Mesenchymal stem cell (in vitro differentiated cells and primary cell): ENCODE results near the gene ERAL1. TPM values are rescaled to one million over a fixed set of nuclear protein-coding genes. Genes with fewer than 3 reads are reported as not detected.

Source experiments
- DNase-seq: peaks from one replicate; pipeline ENCODE4 v3.0.0-alpha.2; 2013
- H2AFZ ChIP-seq: one replicate; pipeline ENCODE4 v1.6.1; 2013; ENCODE audit warnings: low read depth, mild to moderate bottlenecking, control low read depth, inconsistent platforms, low read length, moderate library complexity
- H2AK5ac ChIP-seq: 2 replicates; pipeline ENCODE4 v1.6.1; 2013; ENCODE audit warnings: low read length, moderate library complexity, mild to moderate bottlenecking, inconsistent platforms; ENCODE audit not compliant: severe bottlenecking
- H2BK120ac ChIP-seq: one replicate; pipeline ENCODE4 v1.6.1; 2013; ENCODE audit warnings: low read depth, mild to moderate bottlenecking, inconsistent platforms, low read length, moderate library complexity
- H2BK12ac ChIP-seq, 2 experiments: one replicate each; pipeline ENCODE4 v1.6.1; 2013; ENCODE audit warnings: inconsistent platforms in 2 of 2, low read length in 2 of 2, mild to moderate bottlenecking in 2 of 2, moderate library complexity in 2 of 2, control low read depth in 1 of 2
- H2BK15ac ChIP-seq: one replicate; pipeline ENCODE4 v1.6.1; 2013; ENCODE audit warnings: mild to moderate bottlenecking, low read depth, inconsistent platforms; ENCODE audit not compliant: poor library complexity, severe bottlenecking
- H2BK5ac ChIP-seq: 2 replicates; pipeline ENCODE4 v1.6.1; 2013; ENCODE audit warnings: low read depth, mild to moderate bottlenecking, low read length, control low read depth, inconsistent platforms; ENCODE audit not compliant: poor library complexity, severe bottlenecking
- H3K14ac ChIP-seq, 2 experiments: one replicate each; pipeline ENCODE4 v1.6.1; 2013; ENCODE audit warnings: inconsistent platforms in 2 of 2, low read length in 2 of 2, control low read depth in 1 of 2, mild to moderate bottlenecking in 1 of 2, moderate library complexity in 1 of 2
- H3K18ac ChIP-seq, 2 experiments: one replicate each; pipeline ENCODE4 v1.6.1; 2013; ENCODE audit warnings: inconsistent platforms in 2 of 2, low read length in 2 of 2, control low read depth in 1 of 2, low read depth in 1 of 2, mild to moderate bottlenecking in 1 of 2
- H3K23ac ChIP-seq, 2 experiments: one replicate each; pipeline ENCODE4 v1.6.1; 2013; ENCODE audit warnings: inconsistent platforms in 2 of 2, low read length in 2 of 2, mild to moderate bottlenecking in 2 of 2, moderate library complexity in 2 of 2, control low read depth in 1 of 2
- H3K27ac ChIP-seq: 2 replicates; pipeline ENCODE4 v1.5.1; 2013; ENCODE audit warnings: mild to moderate bottlenecking, moderate library complexity, low read length, control low read depth, inconsistent platforms; ENCODE audit not compliant: poor library complexity, severe bottlenecking
- H3K27me3 ChIP-seq, 2 experiments: 2 replicates each; pipeline versions ENCODE4 v1.6.1 to v1.7.0; 2013; ENCODE audit warnings: low read length in 2 of 2, mild to moderate bottlenecking in 2 of 2, moderate library complexity in 2 of 2, control low read depth in 1 of 2, inconsistent platforms in 1 of 2; ENCODE audit not compliant: control insufficient read depth in 1 of 2, insufficient read depth in 1 of 2
- H3K36me3 ChIP-seq, 2 experiments: 2 replicates each; pipeline versions ENCODE4 v1.6.1 to v1.7.0; 2013; ENCODE audit warnings: low read length in 2 of 2, control low read depth in 1 of 2, inconsistent platforms in 1 of 2, low read depth in 1 of 2, mild to moderate bottlenecking in 1 of 2; ENCODE audit not compliant: insufficient read depth in 2 of 2, control insufficient read depth in 1 of 2
- H3K4ac ChIP-seq, 2 experiments: one replicate each; pipeline ENCODE4 v1.6.1; 2013; ENCODE audit warnings: inconsistent platforms in 2 of 2, low read length in 2 of 2, mild to moderate bottlenecking in 2 of 2, moderate library complexity in 2 of 2, control low read depth in 1 of 2, low read depth in 1 of 2
- H3K4me1 ChIP-seq: 2 replicates; pipeline ENCODE4 v1.6.1; 2013; ENCODE audit warnings: low read depth, low read length, control low read depth; ENCODE audit not compliant: control insufficient read depth, insufficient read depth
- H3K4me2 ChIP-seq: 2 replicates; pipeline ENCODE4 v1.6.1; 2013; ENCODE audit warnings: low read length, mild to moderate bottlenecking, inconsistent platforms; ENCODE audit not compliant: poor library complexity, severe bottlenecking
- H3K4me3 ChIP-seq, 2 experiments: 2 replicates each; pipeline versions ENCODE4 v1.5.1 to v1.7.0; 2013; ENCODE audit warnings: low read length in 2 of 2, mild to moderate bottlenecking in 2 of 2, control low read depth in 1 of 2, low read depth in 1 of 2; ENCODE audit not compliant: insufficient read depth in 1 of 2
- H3K79me1 ChIP-seq: replicated peaks from 2 replicates; pipeline ENCODE4 v1.6.1; 2013; ENCODE audit warnings: mild to moderate bottlenecking, control low read depth, low read length, inconsistent platforms; ENCODE audit not compliant: poor library complexity, severe bottlenecking
- H3K9ac ChIP-seq: 2 replicates; pipeline ENCODE4 v1.7.0; 2013; ENCODE audit warnings: mild to moderate bottlenecking, low read length, moderate library complexity
- H3K9me3 ChIP-seq: 2 replicates; pipeline ENCODE4 v1.7.0; 2013; ENCODE audit warnings: mild to moderate bottlenecking, low read length; ENCODE audit not compliant: control insufficient read depth
- H4K8ac ChIP-seq: one replicate; pipeline ENCODE4 v1.6.1; 2013; ENCODE audit warnings: inconsistent platforms, mild to moderate bottlenecking, low read length, moderate library complexity
- H4K91ac ChIP-seq: one replicate; pipeline ENCODE4 v1.6.1; 2013; ENCODE audit warnings: mild to moderate bottlenecking, low read length, inconsistent platforms
- WGBS: methylation state at CpG from one replicate; pipeline ENCODE4 v1.1.7; 2013; ENCODE audit warnings: mixed read lengths; 5-methylcytosine and 5-hydroxymethylcytosine counted together
- polyA plus RNA-seq, 2 experiments: library from polyadenylated mRNA; stranded (reverse); fragments of 200-250 nt; gene quantifications; one replicate each; pipeline ENCODE4 v1.2.3, GENCODE V29; 2013

Gene ERAL1
- polyA plus RNA-seq (2013, experiment 1 of 2) = 25.6 TPM
- 25.3 TPM for polyA plus RNA-seq (2013, experiment 2 of 2)

DNA sequence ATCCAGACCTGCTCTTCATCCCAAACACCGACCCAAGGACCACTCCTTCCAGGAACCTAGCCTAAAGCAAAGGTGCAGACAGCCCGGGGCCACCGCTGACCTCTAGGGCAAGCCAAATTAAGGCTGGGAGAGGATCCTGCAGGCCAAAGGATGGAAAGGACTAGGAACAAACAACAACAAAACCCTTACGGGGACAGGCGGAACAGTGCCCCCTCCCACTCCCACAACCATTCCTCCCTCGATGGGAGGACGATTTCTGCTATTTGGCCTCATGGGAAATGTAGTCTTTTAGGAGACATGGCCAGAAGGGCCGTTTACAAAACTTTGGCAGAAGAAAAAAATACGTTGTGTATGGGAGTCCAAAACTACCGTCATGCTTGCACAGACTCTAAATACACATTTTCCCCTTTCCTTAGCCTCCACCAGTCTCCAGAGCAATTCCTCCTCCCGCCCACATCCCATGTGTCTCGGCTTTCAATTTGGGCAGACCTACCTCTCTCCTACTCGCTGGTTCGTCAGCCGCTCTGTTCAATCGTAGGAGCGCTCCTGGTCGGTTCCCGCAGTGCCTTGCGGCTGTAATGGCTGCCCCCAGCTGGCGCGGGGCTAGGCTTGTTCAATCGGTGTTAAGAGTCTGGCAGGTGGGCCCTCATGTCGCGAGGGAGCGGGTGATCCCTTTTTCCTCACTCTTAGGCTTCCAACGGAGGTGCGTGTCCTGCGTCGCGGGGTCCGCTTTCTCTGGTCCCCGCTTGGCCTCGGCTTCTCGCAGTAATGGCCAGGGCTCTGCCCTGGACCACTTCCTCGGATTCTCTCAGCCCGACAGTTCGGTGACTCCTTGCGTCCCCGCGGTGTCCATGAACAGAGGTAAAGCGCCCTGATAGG lies at the start of gene ERAL1:
ERAL1 (plus strand) TSS at position 560 of the 879 bp plus-strand sequence; CDS start at position 579, 19 bp downstream.
- peak within 1 kb of the TSS in 1 of 2 experiments; percentile 34 for H2BK12ac ChIP-seq
- no peak within 1 kb of the TSS for H2BK5ac ChIP-seq
- H2AK5ac ChIP-seq = no peak within 1 kb of the TSS
- H3K14ac ChIP-seq = peak within 1 kb of the TSS in 1 of 2 experiments; percentile 2
- no peak within 1 kb of the TSS for H2BK15ac ChIP-seq
- peak within 1 kb of the TSS; percentile 95 for H3K4me2 ChIP-seq
- peak within 1 kb of the TSS; percentile 74 for H4K91ac ChIP-seq
- peak within 1 kb of the TSS; percentile 90 for H4K8ac ChIP-seq
- H3K27me3 ChIP-seq = no peaks in the 10 kb centered on the region
- H3K79me1 ChIP-seq = peaks cover 11% of the 10 kb centered on the region
- no peak within 1 kb of the TSS for H3K23ac ChIP-seq
- H3K18ac ChIP-seq = peak within 1 kb of the TSS; percentile 45 to 96
- peak within 1 kb of the TSS; percentile 68 to 82 for H3K4ac ChIP-seq
- H3K9ac ChIP-seq = peak within 1 kb of the TSS; percentile 96
- peaks cover 4% of the 10 kb centered on the region for H3K4me1 ChIP-seq
- 3% methylated on average over 37 of the region's 42 CpGs for WGBS
- H2AFZ ChIP-seq = peak within 1 kb of the TSS; percentile 100
- H3K9me3 ChIP-seq = no peaks in the 10 kb centered on the region
- H2BK120ac ChIP-seq = no peak within 1 kb of the TSS
- peak within 1 kb of the TSS; percentile 67 to 95 for H3K4me3 ChIP-seq
- H3K27ac ChIP-seq = peak within 1 kb of the TSS; percentile 6
- peaks cover 18 to 21% of the 10 kb centered on the region in 2 experiments for H3K36me3 ChIP-seq
- peak; percentile 92 for DNase-seq

GRCh38 chr17:28807925-28808634 lies 46.7 kb upstream of the ERAL1 start:
- Histone ChIP-seq H2BK5ac (peak overlapping the region; percentile 31), H4K91ac (no peak overlapping the region), H4K8ac (no peak overlapping the region), H3K4me1 (peaks cover 9% of the 10 kb centered on the region), H3K4me3 (peak overlapping the region in 1 of 2 experiments; percentile 55), H3K23ac (no peak overlapping the region), H3K9me3 (no peaks in the 10 kb centered on the region), H3K27ac (peak overlapping the region; percentile 91), H2BK15ac (no peak overlapping the region), H2BK12ac (no peak overlapping the region), H3K27me3 (no peaks in the 10 kb centered on the region), H3K4me2 (peak overlapping the region; percentile 4), H3K4ac (no peak overlapping the region), H2BK120ac (no peak overlapping the region), H3K36me3 (peaks cover 22 to 26% of the 10 kb centered on the region in 2 experiments), H3K79me1 (peaks cover 3% of the 10 kb centered on the region), H2AK5ac (peak overlapping the region; percentile 48), H3K9ac (peak overlapping the region; percentile 83), H3K18ac (peak overlapping the region in 1 of 2 experiments; percentile 33), H2AFZ (no peak overlapping the region), H3K14ac (no peak overlapping the region)
- DNase-seq = peak; percentile 97
- WGBS = 0% methylated on average over 2 of the region's 2 CpGs

GRCh38 chr17:28810437-28810836 lies 44.4 kb upstream of the ERAL1 start:
- H3K4ac ChIP-seq = no peak overlapping the region
- no peak overlapping the region for H3K18ac ChIP-seq
- H3K9ac ChIP-seq = no peak overlapping the region
- H3K27me3 ChIP-seq = no peaks in the 10 kb centered on the region
- no peak overlapping the region for H3K23ac ChIP-seq
- no peak overlapping the region for H4K8ac ChIP-seq
- H3K4me2 ChIP-seq = no peak overlapping the region
- 100% methylated on average over 1 of the region's 1 CpG for WGBS
- no peaks in the 10 kb centered on the region for H3K9me3 ChIP-seq
- no peak overlapping the region for H3K14ac ChIP-seq
- no peaks in the 10 kb centered on the region for H3K79me1 ChIP-seq
- H3K27ac ChIP-seq = no peak overlapping the region
- H2BK12ac ChIP-seq = no peak overlapping the region
- H3K4me1 ChIP-seq = peaks cover 9% of the 10 kb centered on the region
- no peak overlapping the region for H4K91ac ChIP-seq
- no peak overlapping the region for H3K4me3 ChIP-seq
- no peak overlapping the region for H2BK5ac ChIP-seq
- no peak for DNase-seq
- H2BK120ac ChIP-seq = no peak overlapping the region
- no peak overlapping the region for H2BK15ac ChIP-seq
- H3K36me3 ChIP-seq = peaks cover 6 to 8% of the 10 kb centered on the region in 2 experiments
- H2AFZ ChIP-seq = no peak overlapping the region
- H2AK5ac ChIP-seq = no peak overlapping the region

GRCh38 chr17:28811651-28812090 lies 43.1 kb upstream of the ERAL1 start:
- no peaks in the 10 kb centered on the region for H3K36me3 ChIP-seq
- no peak overlapping the region for H3K14ac ChIP-seq
- peak overlapping the region in 1 of 2 experiments; percentile 46 for H3K18ac ChIP-seq
- no peak overlapping the region for H2BK15ac ChIP-seq
- H4K8ac ChIP-seq = no peak overlapping the region
- no peak overlapping the region for H4K91ac ChIP-seq
- H2AK5ac ChIP-seq = no peak overlapping the region
- peaks cover 9% of the 10 kb centered on the region for H3K4me1 ChIP-seq
- H2BK12ac ChIP-seq = no peak overlapping the region
- no peak overlapping the region for H2BK5ac ChIP-seq
- H3K4me2 ChIP-seq = peak overlapping the region; percentile 67
- peak overlapping the region; percentile 39 to 65 for H3K4ac ChIP-seq
- H3K27me3 ChIP-seq = no peaks in the 10 kb centered on the region
- H3K27ac ChIP-seq = peak overlapping the region; percentile 56
- H3K9ac ChIP-seq = peak overlapping the region; percentile 96
- peak; percentile 57 for DNase-seq
- H3K79me1 ChIP-seq = no peaks in the 10 kb centered on the region
- peak overlapping the region; percentile 89 for H3K4me3 ChIP-seq
- 4% methylated on average over 3 of the region's 6 CpGs for WGBS
- no peaks in the 10 kb centered on the region for H3K9me3 ChIP-seq
- no peak overlapping the region for H3K23ac ChIP-seq
- no peak overlapping the region for H2BK120ac ChIP-seq
- H2AFZ ChIP-seq = no peak overlapping the region
